Measurements from ENCODE around the gene RCAN1.
"Not testable (repeated sequence)": the region's sequence is repeated elsewhere in the genome, so short reads cannot be mapped to it uniquely, and the experiment has no call there.

The RCAN1 gene

DNA sequence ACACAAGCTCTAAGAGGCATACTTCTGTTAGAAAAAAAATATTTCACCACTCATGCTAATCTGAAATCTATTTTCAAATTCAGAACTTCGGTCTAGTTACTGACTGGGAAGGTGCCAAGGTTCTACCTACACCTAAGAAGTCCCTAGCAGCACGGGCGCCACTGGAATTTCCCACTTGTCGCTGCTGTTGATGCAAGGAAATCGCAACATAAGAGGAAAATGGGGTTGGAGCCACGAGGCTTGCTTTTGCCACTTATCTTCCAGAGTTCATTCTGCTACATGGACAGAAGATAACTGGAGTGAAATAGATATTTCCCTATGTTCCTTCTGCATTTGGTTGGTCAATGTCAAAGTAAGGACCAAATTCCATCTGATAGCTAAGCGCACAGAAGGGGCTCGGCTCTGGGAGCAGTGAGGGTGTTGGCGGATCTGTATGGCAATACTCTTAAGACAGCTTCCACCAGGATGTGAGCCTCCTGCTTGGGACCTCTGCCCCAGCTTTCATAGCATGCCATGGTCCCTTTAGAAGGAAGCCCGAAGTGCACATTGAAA lies 47.2 kb downstream of the RCAN1 start:
- DNase-seq, result no peak

- DNase-seq, result no peak
These were observed 49.7 kb downstream of the RCAN1 start for GRCh38 chr21:34565238-34565637.

DNA sequence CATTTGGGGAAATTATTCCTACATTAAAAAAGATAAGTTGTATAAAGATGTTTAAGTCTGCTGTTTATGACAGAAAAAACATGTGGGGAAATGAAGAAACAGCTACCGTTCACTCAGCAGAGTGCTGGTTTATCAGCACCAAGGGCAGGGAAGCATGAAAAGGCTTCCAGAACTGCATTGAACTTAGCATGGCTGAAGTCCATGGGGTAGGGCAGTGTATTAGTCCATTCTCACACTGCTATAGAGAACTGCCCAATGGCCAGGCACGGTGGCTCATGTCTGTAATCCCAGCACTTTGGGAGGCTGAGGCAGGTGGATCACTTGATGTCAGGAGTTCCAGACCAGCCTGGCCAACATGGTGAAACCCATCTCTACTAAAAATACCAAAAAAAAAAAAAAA lies 51.5 kb downstream of the RCAN1 start:
- DNase-seq, result not testable (repeated sequence)

- no peak for DNase-seq
These were observed 53.1 kb downstream of the RCAN1 start for GRCh38 chr21:34561806-34562205.

DNA sequence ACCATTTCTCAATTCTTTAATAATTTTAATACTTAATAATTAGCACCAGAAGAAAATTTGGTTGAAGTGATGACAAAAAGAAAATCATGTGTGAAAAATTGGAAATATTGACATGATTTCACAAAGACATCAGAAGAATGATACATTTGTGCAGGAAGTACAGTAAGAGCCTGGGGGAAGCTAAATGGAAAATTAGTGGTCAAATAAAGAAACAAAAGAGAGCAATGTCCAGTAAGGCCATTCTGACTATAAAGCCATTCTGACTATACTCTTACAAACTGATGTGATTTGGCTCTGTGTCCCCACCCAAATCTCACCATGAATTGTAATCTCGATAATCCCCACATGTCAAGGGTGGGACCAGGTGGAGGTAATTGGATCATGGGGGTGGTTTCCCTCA lies 54.3 kb downstream of the RCAN1 start:
- no peak for DNase-seq

GRCh38 chr21:34560021-34560420 lies 54.9 kb downstream of the RCAN1 start:
- no peak for DNase-seq

DNA sequence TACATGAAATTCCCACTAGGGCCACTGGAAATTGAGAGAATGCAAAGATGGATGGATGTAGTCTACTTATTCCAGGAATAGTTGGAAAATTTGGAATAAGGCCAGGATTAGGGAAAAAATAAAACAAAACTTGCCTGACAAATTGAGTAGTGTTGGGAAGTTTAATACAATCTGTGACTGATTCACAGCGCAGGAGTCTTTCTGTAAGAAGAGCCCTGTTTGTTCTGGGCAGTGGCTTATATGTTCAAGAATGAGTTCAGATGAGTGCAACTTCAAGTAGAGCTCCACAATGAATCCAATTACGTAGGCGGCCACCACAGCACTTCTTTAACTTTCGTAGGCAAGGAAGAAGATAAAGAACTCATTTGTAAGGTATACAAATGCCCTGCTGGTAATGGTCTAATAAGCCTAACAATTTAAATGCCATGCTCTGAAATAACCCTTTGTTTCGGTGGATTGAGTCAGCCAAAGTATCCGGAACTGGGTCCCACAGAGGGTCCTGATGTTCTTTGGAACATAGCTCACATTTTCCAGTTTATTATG lies 55.8 kb downstream of the RCAN1 start:
- DNase-seq, result no peak

DNA sequence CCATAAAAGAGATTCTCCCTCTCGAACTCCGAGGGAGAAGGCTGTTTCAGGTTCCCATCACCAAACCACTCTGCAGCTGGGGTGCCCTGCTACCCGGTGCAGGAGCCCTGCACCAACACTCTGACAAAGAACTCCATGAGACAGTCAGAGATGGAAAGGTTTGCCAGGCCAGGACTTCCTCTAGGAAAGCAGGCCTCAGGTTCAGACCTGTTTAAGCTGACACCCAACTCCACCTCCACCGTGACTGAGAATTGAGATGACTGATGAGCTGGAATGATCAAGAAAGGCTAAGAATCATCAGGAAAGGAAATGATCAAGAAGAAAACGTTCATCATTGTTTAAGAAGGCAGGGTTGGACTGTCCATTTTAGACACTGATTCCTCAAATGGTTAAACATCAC lies 56.7 kb downstream of the RCAN1 start:
- no peak for DNase-seq

GRCh38 chr21:34557261-34557660 lies 57.7 kb downstream of the RCAN1 start:
- DNase-seq, result no peak

DNA sequence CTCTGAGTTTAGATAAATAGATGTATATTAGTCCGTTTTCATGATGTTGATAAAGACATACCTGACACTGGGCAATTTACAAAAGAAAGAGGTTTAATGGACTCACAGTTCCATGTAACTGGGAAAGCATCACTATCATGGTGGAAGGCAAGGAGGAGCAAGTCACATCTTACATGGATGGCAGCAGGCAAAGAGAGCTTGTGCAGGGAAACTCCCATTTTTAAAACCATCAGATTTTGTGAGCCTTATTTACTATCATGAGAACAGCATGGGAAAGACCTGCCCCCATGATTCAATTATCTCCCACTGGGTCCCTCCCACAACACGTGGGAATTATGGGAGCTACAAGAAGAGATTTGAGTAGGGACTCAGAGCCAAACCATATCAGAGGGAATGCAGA lies 60.2 kb downstream of the RCAN1 start:
- not testable (repeated sequence) for DNase-seq

DNA sequence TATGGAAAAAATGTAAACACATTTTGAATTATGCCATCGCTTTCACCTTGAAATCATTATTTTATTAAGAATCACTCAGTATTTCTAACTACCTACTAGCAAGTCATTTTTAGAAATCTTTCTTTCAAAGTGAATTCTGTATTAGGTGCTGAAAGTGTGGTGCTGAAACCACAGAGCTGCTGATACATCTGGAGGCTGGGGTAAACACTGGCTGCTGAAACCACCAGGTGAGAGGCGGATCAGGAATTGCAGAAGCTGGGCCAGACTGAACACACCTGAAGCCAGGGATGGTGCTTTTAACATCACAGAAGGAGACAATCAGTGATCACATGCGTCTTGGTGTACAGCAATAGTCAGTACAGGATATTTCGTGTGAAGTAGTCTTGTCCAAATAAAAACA lies 60.7 kb downstream of the RCAN1 start:
- DNase-seq, result no peak

DNA sequence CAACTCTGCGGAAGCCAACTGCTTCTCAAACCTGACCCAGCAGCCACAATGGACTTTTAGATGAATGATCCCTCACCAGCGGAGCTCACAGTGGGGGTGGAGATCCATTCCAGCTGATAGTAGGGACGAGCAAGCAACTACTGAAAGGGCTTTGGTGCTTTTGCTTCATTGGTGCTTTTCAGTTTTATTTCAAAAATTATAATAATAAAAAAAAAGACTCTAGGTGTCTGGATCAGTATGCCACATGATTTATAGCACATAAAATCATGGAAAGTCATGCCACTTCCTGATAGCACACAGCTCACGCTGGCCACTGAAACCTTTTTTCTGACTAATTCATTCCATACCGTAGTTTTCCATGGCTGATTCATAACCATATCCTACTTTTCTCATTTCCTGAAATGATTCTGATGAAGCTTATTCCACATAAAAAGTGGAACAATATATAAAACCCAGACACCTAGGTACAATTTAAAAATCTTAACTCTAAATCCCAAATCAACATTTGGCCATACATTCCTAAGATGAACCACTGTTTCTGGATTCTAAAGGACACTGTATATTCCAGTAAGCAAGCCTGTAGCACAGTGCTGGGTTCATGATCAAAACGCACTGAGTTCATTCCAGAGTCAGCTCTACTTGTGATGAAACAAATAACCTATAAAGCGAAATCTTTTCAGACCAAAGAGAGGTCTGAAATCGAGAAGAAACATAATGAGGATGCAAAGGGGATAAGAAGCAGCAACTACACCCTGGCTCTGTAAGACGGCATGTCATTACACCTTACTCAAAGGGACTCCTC lies 61.6 kb downstream of the RCAN1 start:
- DNase-seq, result no peak

DNA sequence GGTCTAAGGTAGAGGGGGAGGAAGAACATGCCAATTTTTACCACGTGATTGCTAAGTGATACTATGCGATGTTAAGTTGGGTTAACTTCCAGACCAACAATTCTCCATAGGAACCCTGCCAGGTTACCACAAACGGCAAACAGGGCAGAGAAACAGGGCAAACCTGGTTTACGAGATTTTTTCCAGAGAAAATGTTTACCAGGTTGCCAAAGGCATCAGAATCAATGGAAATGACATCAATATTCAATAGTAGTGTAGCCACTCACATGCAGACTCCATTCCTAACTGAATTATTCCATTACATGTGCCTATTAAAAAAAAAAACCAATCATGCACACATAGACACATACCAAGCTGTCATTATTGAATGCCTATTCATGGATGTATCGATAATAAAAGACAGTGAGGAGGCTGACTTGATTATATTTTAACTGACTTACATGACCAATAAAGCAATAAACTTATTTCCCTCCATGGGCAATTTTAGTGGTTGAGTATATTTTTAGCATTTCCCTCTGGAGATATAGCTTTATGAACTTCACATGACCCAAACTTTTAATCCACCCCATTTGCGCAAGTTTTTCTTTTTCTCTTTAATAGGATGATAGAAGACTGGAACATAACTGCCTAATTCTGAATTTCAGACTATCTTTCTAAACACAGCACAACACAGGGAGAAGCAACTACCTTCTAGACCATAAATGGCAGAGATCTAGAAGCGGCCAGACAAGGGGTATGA lies 62.4 kb downstream of the RCAN1 start:
- no peak for DNase-seq

DNA sequence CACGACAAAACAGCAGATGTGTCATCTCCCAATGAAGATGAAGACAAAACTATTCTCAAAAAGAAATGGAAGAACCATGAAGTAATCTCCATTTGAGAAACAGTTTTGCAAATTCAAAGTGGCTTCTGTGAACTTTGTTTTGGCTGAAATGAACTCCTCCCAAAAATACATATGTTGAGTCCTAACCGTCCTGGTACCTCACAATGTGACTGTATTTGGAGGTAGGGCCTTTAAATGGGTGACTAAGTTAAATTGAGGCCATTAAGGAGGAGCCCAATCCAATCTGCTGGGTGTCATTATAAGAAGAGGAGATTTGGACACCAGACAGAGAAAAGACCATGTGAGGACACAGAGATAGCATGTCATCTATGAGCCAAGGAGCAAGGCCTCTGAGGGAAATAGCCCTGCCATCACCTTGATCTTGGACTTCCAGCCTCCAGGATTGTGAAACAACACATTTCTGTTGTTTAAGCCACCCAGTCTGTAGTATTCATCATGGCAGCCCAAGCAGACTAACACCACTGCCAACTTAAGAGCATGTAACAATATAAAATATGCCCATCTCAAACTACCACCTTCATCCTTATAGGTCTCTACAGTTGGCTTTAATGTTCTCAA lies 64.6 kb downstream of the RCAN1 start:
- DNase-seq, result no peak

DNA sequence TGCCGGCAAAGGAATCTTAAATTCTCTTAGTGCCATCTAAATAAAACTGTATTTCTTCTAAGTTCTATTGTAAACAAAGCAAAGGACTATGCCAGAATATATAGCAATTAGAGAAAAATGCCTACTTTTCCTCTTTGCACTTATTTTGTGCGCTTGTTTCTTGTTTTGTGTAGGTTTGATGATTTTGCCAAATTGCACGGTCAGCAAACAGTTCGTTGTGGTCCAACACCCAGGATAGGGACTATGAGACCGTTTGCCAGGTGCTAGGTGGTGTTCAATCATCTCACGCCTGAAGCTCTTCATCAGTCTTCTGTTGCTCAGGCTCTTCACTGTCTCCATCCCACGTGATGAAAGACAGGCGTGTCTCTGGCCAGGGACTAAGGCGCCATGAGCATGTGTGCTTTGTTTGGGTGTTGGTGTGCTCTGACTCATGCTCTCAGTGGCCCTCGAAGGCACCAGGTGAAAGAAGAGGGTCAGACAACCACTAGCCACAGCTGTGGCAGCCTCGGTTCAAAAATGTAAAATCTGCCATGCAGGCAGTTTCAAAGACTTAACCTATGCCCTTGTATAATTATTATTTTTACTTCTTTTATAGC lies 66.0 kb downstream of the RCAN1 start:
- DNase-seq, result no peak

- DNase-seq, result no peak
These were observed 68.4 kb downstream of the RCAN1 start for GRCh38 chr21:34546542-34546941.

- peak; percentile 10 for DNase-seq
These were observed 69.6 kb downstream of the RCAN1 start for GRCh38 chr21:34545079-34545884.

DNA sequence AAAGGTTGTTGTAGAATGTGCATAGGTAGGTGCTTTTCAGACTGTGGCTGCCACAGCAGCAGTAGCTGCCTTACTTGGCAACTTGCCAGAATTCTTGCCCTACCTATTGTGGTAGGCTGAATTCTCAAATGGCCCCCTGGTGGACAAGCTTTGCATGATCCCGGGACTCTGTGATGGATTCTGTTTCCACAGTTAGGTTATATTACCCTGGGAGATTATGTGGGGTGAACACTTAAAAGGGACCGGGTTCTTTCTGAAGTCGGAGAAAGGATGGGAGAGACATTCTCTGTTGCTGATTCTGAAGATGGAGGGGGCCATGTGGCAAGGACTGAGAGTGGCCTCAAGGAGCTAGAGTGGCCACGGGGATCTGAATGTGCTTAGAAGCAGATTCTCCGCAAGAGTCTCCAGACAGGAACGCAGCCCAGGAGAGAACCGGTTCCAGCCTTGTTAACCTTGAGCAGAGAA lies 70.8 kb downstream of the RCAN1 start:
- peak; percentile 48 for DNase-seq

GRCh38 chr21:34543017-34543416 lies 71.9 kb downstream of the RCAN1 start:
- DNase-seq, result no peak

DNA sequence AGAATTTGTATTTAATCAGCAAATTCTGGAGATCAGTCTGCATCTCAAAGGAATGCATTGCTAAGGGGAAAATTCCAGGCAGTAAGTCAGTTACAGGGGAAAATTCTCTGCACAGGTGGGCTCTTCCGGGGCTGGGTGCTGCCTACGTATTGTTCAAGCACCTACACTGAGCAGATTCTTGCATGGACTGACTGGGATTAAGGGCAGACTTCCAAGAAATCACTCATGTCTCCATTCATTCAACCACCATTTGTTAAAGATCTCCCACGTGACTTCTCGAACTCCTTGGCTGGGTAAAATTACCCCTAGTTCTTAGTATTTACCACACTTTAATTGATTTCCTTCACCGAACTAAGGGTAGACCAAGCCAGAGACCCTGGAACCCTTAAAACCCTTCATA lies 74.7 kb downstream of the RCAN1 start:
- no peak for DNase-seq

- DNase-seq, result no peak
These were observed 77.1 kb downstream of the RCAN1 start for GRCh38 chr21:34537838-34538237.

DNA sequence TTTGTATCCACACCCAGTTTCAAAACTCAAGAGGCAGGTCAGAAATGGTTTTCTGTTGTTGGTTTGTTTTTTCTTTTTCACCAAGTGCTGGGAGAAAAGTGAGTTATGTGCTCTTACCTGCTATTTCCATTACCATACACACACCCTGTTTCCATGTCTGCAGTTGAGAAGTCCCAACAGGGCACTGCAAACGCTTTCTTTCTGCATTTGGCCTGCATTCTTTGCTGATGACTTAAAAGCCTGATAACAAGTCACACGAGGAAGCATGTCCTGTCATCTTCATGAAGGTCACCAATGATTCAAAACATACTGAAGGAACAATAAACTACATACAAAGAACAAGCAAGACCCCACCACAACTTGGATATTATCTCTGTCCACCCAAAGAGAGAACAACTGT lies 78.1 kb downstream of the RCAN1 start:
- DNase-seq, result no peak
